Endothelial cell of umbilical vein (primary cell): ENCODE results near the gene PPBP.
"Not testable (repeated sequence)": the region's sequence is repeated elsewhere in the genome, so short reads cannot be mapped to it uniquely, and the experiment has no call there.

Experiments
- CTCF ChIP-seq, 2 donors: IDR thresholded peaks; 1 replicate in 1 of 2; 2 replicates in 1 of 2; pipeline ENCODE4 v1.5.1; 2011; ENCODE audit warnings: low read length in 2 of 2, mild to moderate bottlenecking in 2 of 2, moderate library complexity in 2 of 2, control low read depth in 1 of 2, inconsistent platforms in 1 of 2, low read depth in 1 of 2; ENCODE audit not compliant: insufficient read depth in 1 of 2; ENCODE audit errors: extremely low read depth in 1 of 2
- EZH2 ChIP-seq: IDR thresholded peaks from 2 replicates; pipeline ENCODE4 v1.6.1; 2012; ENCODE audit warnings: borderline replicate concordance, low read depth, mild to moderate bottlenecking, moderate library complexity, low read length, inconsistent platforms; ENCODE audit not compliant: severe bottlenecking
- FOS ChIP-seq: IDR thresholded peaks from 2 replicates; pipeline ENCODE4 v1.6.1; 2011; ENCODE audit warnings: mild to moderate bottlenecking, low read length, moderate library complexity, borderline replicate concordance; ENCODE audit not compliant: insufficient read depth
- GATA2 ChIP-seq: IDR thresholded peaks from 2 replicates; pipeline ENCODE4 v1.7.0; 2011; ENCODE audit warnings: low read depth, mild to moderate bottlenecking, moderate library complexity, mixed read lengths, low read length; ENCODE audit not compliant: insufficient read length, insufficient read depth
- JUN ChIP-seq: IDR thresholded peaks from 2 replicates; pipeline ENCODE4 v1.6.1; 2011; ENCODE audit warnings: borderline replicate concordance, low read depth; ENCODE audit not compliant: insufficient read length, insufficient read depth
- MAX ChIP-seq: IDR thresholded peaks from 2 replicates; pipeline ENCODE4 v1.6.1; 2011; ENCODE audit not compliant: insufficient read depth, insufficient read length
- MYC ChIP-seq: IDR thresholded peaks from one replicate; pipeline ENCODE4 v1.6.1; 2011; ENCODE audit warnings: mild to moderate bottlenecking, low read depth, low read length
- POLR2A ChIP-seq: IDR thresholded peaks from 2 replicates; pipeline ENCODE4 v1.6.1; 2012; ENCODE audit warnings: low read depth, mild to moderate bottlenecking, control low read depth, low read length
- POLR2AphosphoS5 ChIP-seq: IDR thresholded peaks from 2 replicates; pipeline ENCODE4 v1.6.1; 2012; ENCODE audit warnings: low read depth, mild to moderate bottlenecking, control low read depth, low read length, moderate library complexity; ENCODE audit not compliant: insufficient read depth

GRCh38 chr4:73959041-73959440 is 28.9 kb downstream of the PPBP start:
- TF ChIP-seq MYC; CTCF (IDR thresholded peaks at IDR 0.05; ENCODE audit: extremely low read depth in 1 of 2, insufficient read depth in 1 of 2, low read depth in 1 of 2, low read length in 2 of 2); MAX; POLR2AphosphoS5; POLR2A; EZH2; JUN; FOS; GATA2: not testable (repeated sequence)
